HepG2 (cell line): Measurements from ENCODE around the gene WDR35. TPM values are rescaled to one million over a fixed set of nuclear protein-coding genes. Genes with fewer than 3 reads are reported as not detected.

Experiments used
- CREB1 ChIP-seq, 2 experiments: fragments of 450-650 bp in 1 of 2; IDR thresholded peaks; 2 replicates each; pipeline ENCODE4 v1.6.1; 2016 to 2017; ENCODE audit warnings: control low read depth in 1 of 2, mild to moderate bottlenecking in 1 of 2, missing compliant biosample characterization in 1 of 2, missing genetic modification characterization in 1 of 2
- ELF4 ChIP-seq: sonication (generic); formaldehyde crosslinking; IDR thresholded peaks from 2 replicates; pipeline ENCODE4 v1.5.0; 2020; ENCODE audit warnings: missing genetic modification reagents, mild to moderate bottlenecking, moderate library complexity, borderline replicate concordance
- HDAC1 ChIP-seq: sonication (generic); formaldehyde crosslinking; IDR thresholded peaks from 2 replicates; pipeline ENCODE4 v1.5.1; 2020; ENCODE audit warnings: mild to moderate bottlenecking, missing genetic modification reagents
- HDAC2 ChIP-seq: sonication (generic); formaldehyde crosslinking; IDR thresholded peaks from 2 replicates; pipeline ENCODE4 v1.4.0; 2020; ENCODE audit warnings: missing genetic modification reagents
- MEF2D ChIP-seq: sonication (generic); formaldehyde crosslinking; IDR thresholded peaks from 2 replicates; pipeline ENCODE4 v1.5.1; 2020; ENCODE audit warnings: mild to moderate bottlenecking, missing genetic modification reagents
- RBM22 ChIP-seq: fragments of 200-400 bp; formaldehyde crosslinking; optimal IDR thresholded peaks from 2 replicates; pipeline ENCODE3; 2017; ENCODE audit warnings: mild to moderate bottlenecking, low read length, moderate library complexity
- SIX4 ChIP-seq: sonication (generic); formaldehyde crosslinking; IDR thresholded peaks from 2 replicates; pipeline ENCODE4 v1.4.0; 2020; ENCODE audit warnings: missing genetic modification reagents
- THYN1 ChIP-seq: sonication (generic); formaldehyde crosslinking; IDR thresholded peaks from 2 replicates; pipeline ENCODE4 v1.8.1; 2023; ENCODE audit warnings: low read depth, mild to moderate bottlenecking, moderate library complexity, missing genetic modification reagents, borderline replicate concordance
- ZBTB1 ChIP-seq: sonication (generic); formaldehyde crosslinking; IDR thresholded peaks from 2 replicates; pipeline ENCODE4 v1.4.0; 2020; ENCODE audit warnings: missing genetic modification reagents, borderline replicate concordance
- ZNF33A ChIP-seq: sonication (generic); formaldehyde crosslinking; IDR thresholded peaks from 2 replicates; pipeline ENCODE4 v1.5.1; 2020; ENCODE audit warnings: missing genetic modification reagents, mild to moderate bottlenecking, moderate library complexity, borderline replicate concordance
- ZNF460 ChIP-seq: sonication (generic); formaldehyde crosslinking; IDR thresholded peaks from 2 replicates; pipeline ENCODE4 v1.5.1; 2020; ENCODE audit warnings: missing genetic modification reagents, mild to moderate bottlenecking, borderline replicate concordance
- ZNF670 ChIP-seq: sonication (generic); formaldehyde crosslinking; IDR thresholded peaks from 2 replicates; pipeline ENCODE4 v1.8.0; 2022; ENCODE audit warnings: mild to moderate bottlenecking, missing genetic modification reagents, borderline replicate concordance
- ZNF781 ChIP-seq: sonication (generic); formaldehyde crosslinking; IDR thresholded peaks from 2 replicates; pipeline ENCODE4 v1.5.1; 2020; ENCODE audit warnings: borderline replicate concordance, mild to moderate bottlenecking, missing genetic modification reagents; ENCODE audit errors: not compliant biosample characterization
- ZSCAN22 ChIP-seq: sonication (generic); formaldehyde crosslinking; IDR thresholded peaks from 2 replicates; pipeline ENCODE4 v1.4.0; 2020; ENCODE audit warnings: mild to moderate bottlenecking, missing genetic modification reagents
- polyA plus RNA-seq, 8 experiments: library from polyadenylated mRNA; depleted of rRNA in 3 of 8; stranded (reverse) in 7 of 8; unstranded in 1 of 8; fragments of >200 nt; fragmentation: Illumina TruSeq in 4 of 8; extraction: Trizol in 4 of 8; gene quantifications; 2 replicates each; pipeline versions ENCODE4 v1.2.1 to v1.2.3, GENCODE V29; 2011 to 2016; ENCODE audit warnings: low read depth in 4 of 8, missing spikeins in 1 of 8, mixed read lengths in 1 of 8; ENCODE audit not compliant: insufficient read depth in 1 of 8
- total RNA-seq, 5 experiments: library from RNA; depleted of rRNA; stranded (reverse); fragments of >200 nt; fragmentation: Illumina TruSeq; extraction: Trizol; gene quantifications; 2 replicates each; pipeline ENCODE4 v1.2.3, GENCODE V29; 2016; ENCODE audit warnings: low read depth in 1 of 5
- TF ChIP-seq, protein P1 (sequence below): sonication (generic); formaldehyde crosslinking; IDR thresholded peaks from 2 replicates; pipeline ENCODE4 v1.8.0; 2022; ENCODE audit warnings: mild to moderate bottlenecking, missing genetic modification reagents, borderline replicate concordance
- TF ChIP-seq, protein P2 (sequence below): sonication (generic); formaldehyde crosslinking; IDR thresholded peaks from 2 replicates; pipeline ENCODE4 v1.8.1; 2023; ENCODE audit warnings: mild to moderate bottlenecking, inconsistent platforms, moderate library complexity, missing genetic modification reagents, borderline replicate concordance
- TF ChIP-seq, protein P3 (sequence below): sonication (generic); formaldehyde crosslinking; IDR thresholded peaks from 2 replicates; pipeline ENCODE4 v1.8.0; 2022; ENCODE audit warnings: missing genetic modification reagents, mild to moderate bottlenecking, inconsistent platforms, borderline replicate concordance
- TF ChIP-seq, protein P4 (sequence below): sonication (generic); formaldehyde crosslinking; IDR thresholded peaks from 2 replicates; pipeline ENCODE4 v1.5.1; 2020; ENCODE audit warnings: mild to moderate bottlenecking, missing genetic modification reagents, borderline replicate concordance

The WDR35 gene
- total and polyA plus RNA-seq, 2 of the 13 experiments (the other 11 are each of a cell fraction or from before 2014, with no cell fraction given), result 11.1 to 19.6 TPM

DNA sequence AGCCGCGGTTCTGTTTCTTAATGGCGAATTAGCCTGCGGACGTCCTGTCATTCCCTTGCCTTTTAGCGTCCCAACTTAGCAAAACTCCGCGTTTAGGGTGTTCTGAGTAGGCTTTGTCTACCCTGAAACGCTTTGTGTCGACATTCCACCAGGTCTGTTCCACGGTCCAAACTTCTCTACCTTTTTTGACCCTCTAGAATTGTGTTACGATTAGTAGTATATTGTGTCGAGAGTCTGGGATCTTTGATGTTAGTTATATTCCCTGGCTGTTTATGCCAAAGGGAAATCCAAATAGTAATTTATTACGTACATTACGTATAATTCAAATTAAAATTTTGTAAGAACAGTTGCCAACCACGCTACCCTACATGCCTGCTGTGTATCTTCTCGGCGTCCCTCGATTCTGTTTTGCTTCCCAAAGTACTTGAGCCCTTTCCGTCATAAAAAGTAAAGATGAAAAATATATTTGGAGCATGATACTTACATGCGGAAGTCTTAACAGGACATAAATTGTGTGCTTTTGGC is 87.6 kb downstream of the WDR35 start (continued):
- no peak for TF ChIP-seq ZBTB1 (CRISPR knock-in tag)
- peak; percentile 15; the same call in 1 of the 2 replicates for TF ChIP-seq MEF2D (CRISPR knock-in tag)
- TF ChIP-seq, protein P1, sequence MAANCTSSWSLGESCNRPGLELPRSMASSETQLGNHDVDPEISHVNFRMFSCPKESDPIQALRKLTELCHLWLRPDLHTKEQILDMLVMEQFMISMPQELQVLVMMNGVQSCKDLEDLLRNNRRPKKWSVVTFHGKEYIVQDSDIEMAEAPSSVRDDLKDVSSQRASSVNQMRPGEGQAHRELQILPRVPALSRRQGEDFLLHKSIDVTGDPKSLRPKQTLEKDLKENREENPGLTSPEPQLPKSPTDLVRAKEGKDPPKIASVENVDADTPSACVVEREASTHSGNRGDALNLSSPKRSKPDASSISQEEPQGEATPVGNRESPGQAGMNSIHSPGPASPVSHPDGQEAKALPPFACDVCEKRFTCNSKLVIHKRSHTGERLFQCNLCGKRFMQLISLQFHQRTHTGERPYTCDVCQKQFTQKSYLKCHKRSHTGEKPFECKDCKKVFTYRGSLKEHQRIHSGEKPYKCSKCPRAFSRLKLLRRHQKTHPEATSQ (CRISPR knock-in tag), result peak; percentile 3; the same call in 1 of the 2 replicates
- TF ChIP-seq RBM22, result no peak
- TF ChIP-seq ZNF33A (CRISPR knock-in tag), result 0 out of 2 replicates have a peak, but pooled peaks have one; percentile 20
- TF ChIP-seq ELF4 (CRISPR knock-in tag), result peak; percentile 69; the same call in 1 of the 2 replicates
- TF ChIP-seq ZSCAN22 (CRISPR knock-in tag), result 0 out of 2 replicates have a peak, but pooled peaks have one; percentile 2
- TF ChIP-seq, protein P2, sequence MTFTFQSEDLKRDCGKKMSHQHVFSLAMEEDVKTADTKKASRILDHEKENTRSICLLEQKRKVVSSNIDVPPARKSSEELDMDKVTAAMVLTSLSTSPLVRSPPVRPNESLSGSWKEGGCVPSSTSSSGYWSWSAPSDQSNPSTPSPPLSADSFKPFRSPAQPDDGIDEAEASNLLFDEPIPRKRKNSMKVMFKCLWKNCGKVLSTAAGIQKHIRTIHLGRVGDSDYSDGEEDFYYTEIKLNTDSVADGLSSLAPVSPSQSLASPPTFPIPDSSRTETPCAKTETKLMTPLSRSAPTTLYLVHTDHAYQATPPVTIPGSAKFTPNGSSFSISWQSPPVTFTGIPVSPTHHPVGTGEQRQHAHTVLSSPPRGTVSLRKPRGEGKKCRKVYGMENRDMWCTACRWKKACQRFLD (CRISPR knock-in tag), result peak; percentile 5; the same call in 1 of the 2 replicates
- TF ChIP-seq HDAC2 (CRISPR knock-in tag), result no peak
- TF ChIP-seq, protein P3, sequence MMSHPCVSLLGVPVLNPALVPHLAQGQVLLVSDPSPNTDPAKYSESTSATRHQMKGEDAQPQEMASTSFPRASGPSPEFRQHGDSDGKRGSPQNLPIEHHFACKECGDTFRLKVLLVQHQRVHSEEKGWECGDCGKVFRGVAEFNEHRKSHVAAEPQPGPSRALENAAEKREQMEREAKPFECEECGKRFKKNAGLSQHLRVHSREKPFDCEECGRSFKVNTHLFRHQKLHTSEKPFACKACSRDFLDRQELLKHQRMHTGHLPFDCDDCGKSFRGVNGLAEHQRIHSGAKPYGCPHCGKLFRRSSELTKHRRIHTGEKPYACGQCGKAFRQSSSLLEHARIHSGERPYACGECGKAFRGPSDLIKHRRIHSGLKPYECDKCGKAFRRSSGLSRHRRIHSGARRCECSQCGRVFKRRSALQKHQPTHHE, result 0 out of 2 replicates have a peak, but pooled peaks have one; percentile 2
- peak; percentile 25; the same call in 1 of the 2 replicates for TF ChIP-seq ZNF460 (CRISPR knock-in tag)
- 0 out of 2 replicates have a peak, but pooled peaks have one; percentile 17 for TF ChIP-seq CREB1 (IDR thresholded peaks at IDR 0.05)
- TF ChIP-seq CREB1 (CRISPR knock-in tag; IDR thresholded peaks at IDR 0.05), result no peak
- TF ChIP-seq, protein P4, sequence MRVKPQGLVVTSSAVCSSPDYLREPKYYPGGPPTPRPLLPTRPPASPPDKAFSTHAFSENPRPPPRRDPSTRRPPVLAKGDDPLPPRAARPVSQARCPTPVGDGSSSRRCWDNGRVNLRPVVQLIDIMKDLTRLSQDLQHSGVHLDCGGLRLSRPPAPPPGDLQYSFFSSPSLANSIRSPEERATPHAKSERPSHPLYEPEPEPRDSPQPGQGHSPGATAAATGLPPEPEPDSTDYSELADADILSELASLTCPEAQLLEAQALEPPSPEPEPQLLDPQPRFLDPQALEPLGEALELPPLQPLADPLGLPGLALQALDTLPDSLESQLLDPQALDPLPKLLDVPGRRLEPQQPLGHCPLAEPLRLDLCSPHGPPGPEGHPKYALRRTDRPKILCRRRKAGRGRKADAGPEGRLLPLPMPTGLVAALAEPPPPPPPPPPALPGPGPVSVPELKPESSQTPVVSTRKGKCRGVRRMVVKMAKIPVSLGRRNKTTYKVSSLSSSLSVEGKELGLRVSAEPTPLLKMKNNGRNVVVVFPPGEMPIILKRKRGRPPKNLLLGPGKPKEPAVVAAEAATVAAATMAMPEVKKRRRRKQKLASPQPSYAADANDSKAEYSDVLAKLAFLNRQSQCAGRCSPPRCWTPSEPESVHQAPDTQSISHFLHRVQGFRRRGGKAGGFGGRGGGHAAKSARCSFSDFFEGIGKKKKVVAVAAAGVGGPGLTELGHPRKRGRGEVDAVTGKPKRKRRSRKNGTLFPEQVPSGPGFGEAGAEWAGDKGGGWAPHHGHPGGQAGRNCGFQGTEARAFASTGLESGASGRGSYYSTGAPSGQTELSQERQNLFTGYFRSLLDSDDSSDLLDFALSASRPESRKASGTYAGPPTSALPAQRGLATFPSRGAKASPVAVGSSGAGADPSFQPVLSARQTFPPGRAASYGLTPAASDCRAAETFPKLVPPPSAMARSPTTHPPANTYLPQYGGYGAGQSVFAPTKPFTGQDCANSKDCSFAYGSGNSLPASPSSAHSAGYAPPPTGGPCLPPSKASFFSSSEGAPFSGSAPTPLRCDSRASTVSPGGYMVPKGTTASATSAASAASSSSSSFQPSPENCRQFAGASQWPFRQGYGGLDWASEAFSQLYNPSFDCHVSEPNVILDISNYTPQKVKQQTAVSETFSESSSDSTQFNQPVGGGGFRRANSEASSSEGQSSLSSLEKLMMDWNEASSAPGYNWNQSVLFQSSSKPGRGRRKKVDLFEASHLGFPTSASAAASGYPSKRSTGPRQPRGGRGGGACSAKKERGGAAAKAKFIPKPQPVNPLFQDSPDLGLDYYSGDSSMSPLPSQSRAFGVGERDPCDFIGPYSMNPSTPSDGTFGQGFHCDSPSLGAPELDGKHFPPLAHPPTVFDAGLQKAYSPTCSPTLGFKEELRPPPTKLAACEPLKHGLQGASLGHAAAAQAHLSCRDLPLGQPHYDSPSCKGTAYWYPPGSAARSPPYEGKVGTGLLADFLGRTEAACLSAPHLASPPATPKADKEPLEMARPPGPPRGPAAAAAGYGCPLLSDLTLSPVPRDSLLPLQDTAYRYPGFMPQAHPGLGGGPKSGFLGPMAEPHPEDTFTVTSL (CRISPR knock-in tag), result peak; percentile 67; the same call in 1 of the 2 replicates
- peak; percentile 80 for TF ChIP-seq ZNF781
- TF ChIP-seq ZNF670 (CRISPR knock-in tag), result peak; percentile 52; the same call in 1 of the 2 replicates
- TF ChIP-seq SIX4 (CRISPR knock-in tag), result 0 out of 2 replicates have a peak, but pooled peaks have one; percentile 26
- TF ChIP-seq HDAC1 (CRISPR knock-in tag), result peak; percentile 56; the same call in 1 of the 2 replicates
- TF ChIP-seq THYN1 (CRISPR knock-in tag), result 0 out of 2 replicates have a peak, but pooled peaks have one; percentile 55
